IMR-90 (cell line): ENCODE measurements around the gene ADGRG3. TPM values are rescaled to one million over a fixed set of nuclear protein-coding genes. Genes with fewer than 3 reads are reported as not detected.

Source experiments
- ATAC-seq: fragments of 200-7000 bp; cut with Tn5 transposase; 2 replicates; pipeline ENCODE4 v1.9.1; 2020; ENCODE audit warnings: low read depth, mild to moderate bottlenecking, moderate library complexity
- BruUV-seq: library from RNA; stranded (reverse); fragments of 400-500 nt; replicated peaks from 2 replicates; lab custom pipeline; 2021; lab: Mats Ljungman, UMichigan
- CTCF ChIA-PET: fragments of 300-600 bp; formaldehyde crosslinking; extraction: SDS; loops from one replicate; lab custom pipeline; 2021; ENCODE audit warnings: antibody characterized with exemption; lab: Yijun Ruan, JAX
- POLR2A ChIA-PET: fragments of 300-600 bp; sonication (Branson Sonifier 250); formaldehyde crosslinking; loops from one replicate; lab custom pipeline; 2022; ENCODE audit warnings: antibody characterized with exemption; ENCODE audit not compliant: unreplicated experiment; lab: Charles Lee
- DNase-seq: peaks from one replicate; pipeline ENCODE4 v3.0.0; 2013
- H2AFZ ChIP-seq: replicated peaks from 2 replicates; pipeline ENCODE3; 2013; ENCODE audit warnings: low read length, mild to moderate bottlenecking; ENCODE audit not compliant: poor library complexity
- H2AK5ac ChIP-seq: 2 replicates; pipeline ENCODE4 v1.6.1; 2013; ENCODE audit warnings: low read depth, low read length, inconsistent platforms
- H2AK9ac ChIP-seq: replicated peaks from 2 replicates; pipeline ENCODE3; 2013; ENCODE audit warnings: mild to moderate bottlenecking, low read depth, low read length, moderate library complexity; ENCODE audit not compliant: poor library complexity
- H2BK120ac ChIP-seq: 2 replicates; pipeline ENCODE4 v1.6.1; 2013; ENCODE audit warnings: low read depth, low read length, inconsistent platforms
- H2BK15ac ChIP-seq: 3 replicates; pipeline ENCODE4 v1.6.1; 2013; ENCODE audit warnings: low read depth, low read length, inconsistent platforms
- H2BK20ac ChIP-seq: 2 replicates; pipeline ENCODE4 v1.6.1; 2013; ENCODE audit warnings: low read depth, mild to moderate bottlenecking, inconsistent platforms, low read length, moderate library complexity
- H2BK5ac ChIP-seq: 2 replicates; pipeline ENCODE4 v1.6.1; 2013; ENCODE audit warnings: mild to moderate bottlenecking, low read depth, low read length, inconsistent platforms; ENCODE audit not compliant: poor library complexity, severe bottlenecking
- H3K14ac ChIP-seq: replicated peaks from 2 replicates; pipeline ENCODE4 v1.6.1; 2013; ENCODE audit warnings: low read depth, low read length, inconsistent platforms
- H3K18ac ChIP-seq: 2 replicates; pipeline ENCODE4 v1.6.1; 2013; ENCODE audit warnings: low read depth, low read length, control low read depth
- H3K23ac ChIP-seq: 2 replicates; pipeline ENCODE4 v1.6.1; 2013; ENCODE audit warnings: low read depth, low read length, inconsistent platforms
- H3K27ac ChIP-seq: 2 replicates; pipeline ENCODE4 v1.5.1; 2013; ENCODE audit warnings: mild to moderate bottlenecking, control low read depth, low read length; ENCODE audit not compliant: insufficient read depth
- H3K27me3 ChIP-seq: 2 replicates; pipeline ENCODE4 v1.6.1; 2013; ENCODE audit warnings: low read length; ENCODE audit not compliant: control insufficient read depth, insufficient read depth
- H3K36me3 ChIP-seq: 2 replicates; pipeline ENCODE4 v1.6.1; 2013; ENCODE audit warnings: low read length, mixed read lengths; ENCODE audit not compliant: control insufficient read depth, insufficient read depth
- H3K4ac ChIP-seq: 2 replicates; pipeline ENCODE4 v1.6.1; 2013; ENCODE audit warnings: low read depth, low read length, inconsistent platforms
- H3K4me1 ChIP-seq: 2 replicates; pipeline ENCODE4 v1.6.1; 2013; ENCODE audit warnings: low read length, mixed read lengths; ENCODE audit not compliant: control insufficient read depth, insufficient read depth
- H3K4me2 ChIP-seq: 2 replicates; pipeline ENCODE4 v1.6.1; 2013; ENCODE audit warnings: low read depth, mild to moderate bottlenecking, control low read depth, low read length, moderate library complexity
- H3K4me3 ChIP-seq: 2 replicates; pipeline ENCODE4 v1.5.1; 2013; ENCODE audit warnings: low read depth, mild to moderate bottlenecking, control low read depth, low read length, moderate library complexity; ENCODE audit not compliant: insufficient read depth
- H3K56ac ChIP-seq: 2 replicates; pipeline ENCODE4 v1.6.1; 2013; ENCODE audit warnings: low read length, inconsistent platforms; ENCODE audit not compliant: insufficient read depth; ENCODE audit errors: extremely low read depth
- H3K79me1 ChIP-seq, 2 experiments: 2 replicates each; pipeline ENCODE4 v1.6.1; 2013; ENCODE audit warnings: low read length in 2 of 2, inconsistent platforms in 1 of 2, low read depth in 1 of 2
- H3K9ac ChIP-seq: 2 replicates; pipeline ENCODE4 v1.6.1; 2013; ENCODE audit warnings: low read depth, low read length, control low read depth
- H3K9me1 ChIP-seq: 2 replicates; pipeline ENCODE4 v1.6.1; 2013; ENCODE audit warnings: low read length, inconsistent platforms; ENCODE audit not compliant: insufficient read depth
- H3K9me3 ChIP-seq: 2 replicates; pipeline ENCODE4 v1.6.1; 2013; ENCODE audit warnings: low read length; ENCODE audit not compliant: control insufficient read depth, insufficient read depth
- H4K20me1 ChIP-seq: 2 replicates; pipeline ENCODE4 v1.6.1; 2013; ENCODE audit warnings: low read length, inconsistent platforms; ENCODE audit not compliant: insufficient read depth
- H4K5ac ChIP-seq: 2 replicates; pipeline ENCODE4 v1.6.1; 2013; ENCODE audit warnings: mild to moderate bottlenecking, low read depth, low read length, control low read depth
- H4K8ac ChIP-seq, 2 experiments: 2 replicates each; pipeline ENCODE4 v1.6.1; 2013; ENCODE audit warnings: low read depth in 2 of 2, low read length in 2 of 2, control low read depth in 1 of 2, inconsistent platforms in 1 of 2
- H4K91ac ChIP-seq: 2 replicates; pipeline ENCODE4 v1.6.1; 2013; ENCODE audit warnings: low read depth, low read length, inconsistent platforms; ENCODE audit not compliant: insufficient read depth
- ELK1 ChIP-seq: fragments of 150-350 bp; IDR thresholded peaks from 2 replicates; pipeline ENCODE4 v1.6.1; 2016; ENCODE audit warnings: low read depth, mild to moderate bottlenecking, low read length, moderate library complexity, borderline replicate concordance
- WGBS, 2 experiments: methylation state at CpG; one replicate each; pipeline versions ENCODE4 v1.1.5 to v1.1.7; 2013; ENCODE audit warnings: missing lambda C conversion rate in 2 of 2; ENCODE audit not compliant: insufficient read length in 1 of 2; ENCODE audit errors: extremely low coverage in 2 of 2; 5-methylcytosine and 5-hydroxymethylcytosine counted together
- dilution Hi-C: fragments of 300-500 bp; cut with HindIII; formaldehyde crosslinking; loops from one replicate; pipeline ENCODE4 v1.14.3; 2018; ENCODE audit warnings: low sequenced_read_pairs; ENCODE audit not compliant: unreplicated experiment
- in situ Hi-C: fragments of 300-500 bp; cut with MboI; formaldehyde crosslinking; loops from 3 replicates; pipeline ENCODE4 v1.14.3; 2019; ENCODE audit warnings: low sequenced_read_pairs, inconsistent platforms, mixed read lengths
- intact Hi-C: fragments of 100-400 bp; cut with micrococcal nuclease; formaldehyde crosslinking; loops from 2 replicates; pipeline ENCODE4 v1.10.0; 2022
- polyA plus RNA-seq, 3 experiments: library from polyadenylated mRNA; depleted of rRNA; stranded (reverse); fragments of >200 nt; gene quantifications; 2 replicates each; pipeline ENCODE4 v1.2.3, GENCODE V29; 2012; ENCODE audit warnings: low replicate concordance in 1 of 3
- total RNA-seq: library from RNA; depleted of rRNA; stranded (reverse); fragments of >200 nt; gene quantifications from 2 replicates; pipeline ENCODE4 v1.2.3, GENCODE V29; 2012

The ADGRG3 gene
- total and polyA plus RNA-seq, 2 of the 4 experiments (the other 2 are of a cell fraction): not detected

GRCh38 chr16:57643910-57644309 lies 24.2 kb upstream of the ADGRG3 start:
- ChIA-PET POLR2A (no interaction called here), CTCF (interaction anchor here (1.3 kb wide), 1 partner anchor 53 kb away, joined by 3 read pairs; no protein-coding TSS in a partner anchor)
- Histone ChIP-seq H2BK20ac (no peak overlapping the region), H3K9ac (no peak overlapping the region), H3K23ac (no peak overlapping the region), H2AK5ac (no peak overlapping the region), H3K4ac (no peak overlapping the region), H3K36me3 (no peaks in the 10 kb centered on the region), H2BK120ac (no peak overlapping the region), H3K4me3 (no peak overlapping the region), H4K20me1 (no peaks in the 10 kb centered on the region), H3K9me1 (peaks cover 19% of the 10 kb centered on the region), H3K79me1 (no peaks in the 10 kb centered on the region), H2AK9ac (no peak overlapping the region), H2AFZ (no peak overlapping the region), H4K91ac (no peak overlapping the region), H4K8ac (no peak overlapping the region), H3K27me3 (peaks cover 6% of the 10 kb centered on the region), H2BK15ac (no peak overlapping the region), H3K14ac (no peak overlapping the region), H3K56ac (no peak overlapping the region), H3K27ac (no peak overlapping the region), H3K9me3 (no peaks in the 10 kb centered on the region), H3K4me1 (peaks cover 8% of the 10 kb centered on the region), H3K4me2 (no peak overlapping the region), H3K18ac (no peak overlapping the region), H4K5ac (no peak overlapping the region), H2BK5ac (no peak overlapping the region)
- in situ Hi-C loops (loop anchor here (5.0 kb wide), 1 partner anchor 42 kb away; no protein-coding TSS in a partner anchor), intact Hi-C loops (loop anchor here (10.0 kb wide), 1 partner anchor 361 kb away; the partner anchor contains the start of genes USB1 and ZNF319), dilution Hi-C loops (no loop called here)
- ATAC-seq (no peak), DNase-seq (no peak)
- WGBS, 2 experiments: 100% methylated on average over 3 of the region's 9 CpGs; no CpG with 5 or more reads in 1 of the 2 experiments
- BruUV-seq: no TSS peak
- TF ChIP-seq ELK1: no peak
